Gastroesophageal sphincter (tissue), 3 donors: ENCODE data around the gene KCNH1.

Experiments
- EP300 ChIP-seq: sonication (generic); formaldehyde crosslinking; IDR thresholded peaks from one replicate; pipeline ENCODE4 v1.6.1; 2017; ENCODE audit warnings: antibody characterized with exemption, mild to moderate bottlenecking
- POLR2A ChIP-seq, 2 donors: fragments of 450-650 bp; IDR thresholded peaks; one replicate each; pipeline ENCODE4 v1.6.1; 2017; ENCODE audit warnings: antibody characterized with exemption in 2 of 2, mild to moderate bottlenecking in 2 of 2, moderate library complexity in 1 of 2
- POLR2AphosphoS5 ChIP-seq: sonication (generic); formaldehyde crosslinking; IDR thresholded peaks from one replicate; pipeline ENCODE4 v1.6.1; 2017; ENCODE audit warnings: antibody characterized with exemption
- TF ChIP-seq, protein P1 (sequence below), 4 experiments: fragments of 200-600 bp in 2 of 4; fragments of 450-650 bp in 2 of 4; sonication (generic) in 1 of 4; IDR thresholded peaks; one replicate each; pipeline ENCODE4 v1.5.1; 2017 to 2019; ENCODE audit warnings: antibody characterized with exemption in 4 of 4, mild to moderate bottlenecking in 2 of 4, moderate library complexity in 2 of 4

DNA sequence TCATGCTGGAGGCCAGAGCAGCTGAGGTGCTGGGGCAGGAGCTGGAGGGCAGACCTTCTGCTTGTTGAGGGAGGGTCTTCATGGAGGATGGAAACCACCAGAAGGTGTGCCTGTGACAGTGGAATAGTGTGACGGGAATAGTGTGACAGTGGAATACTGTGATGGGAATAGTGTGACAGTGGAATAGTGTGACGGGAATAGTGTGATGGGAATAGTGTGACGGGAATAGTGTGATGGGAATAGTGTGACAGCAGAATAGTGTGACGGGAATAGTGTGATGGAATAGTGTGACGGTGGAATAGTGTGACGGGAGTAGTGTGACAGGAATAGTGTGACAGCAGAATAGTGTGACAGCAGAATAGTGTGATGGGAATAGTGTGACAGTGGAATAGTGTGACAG, 480.2 kb downstream of the KCNH1 start:
- TF ChIP-seq, protein P1, sequence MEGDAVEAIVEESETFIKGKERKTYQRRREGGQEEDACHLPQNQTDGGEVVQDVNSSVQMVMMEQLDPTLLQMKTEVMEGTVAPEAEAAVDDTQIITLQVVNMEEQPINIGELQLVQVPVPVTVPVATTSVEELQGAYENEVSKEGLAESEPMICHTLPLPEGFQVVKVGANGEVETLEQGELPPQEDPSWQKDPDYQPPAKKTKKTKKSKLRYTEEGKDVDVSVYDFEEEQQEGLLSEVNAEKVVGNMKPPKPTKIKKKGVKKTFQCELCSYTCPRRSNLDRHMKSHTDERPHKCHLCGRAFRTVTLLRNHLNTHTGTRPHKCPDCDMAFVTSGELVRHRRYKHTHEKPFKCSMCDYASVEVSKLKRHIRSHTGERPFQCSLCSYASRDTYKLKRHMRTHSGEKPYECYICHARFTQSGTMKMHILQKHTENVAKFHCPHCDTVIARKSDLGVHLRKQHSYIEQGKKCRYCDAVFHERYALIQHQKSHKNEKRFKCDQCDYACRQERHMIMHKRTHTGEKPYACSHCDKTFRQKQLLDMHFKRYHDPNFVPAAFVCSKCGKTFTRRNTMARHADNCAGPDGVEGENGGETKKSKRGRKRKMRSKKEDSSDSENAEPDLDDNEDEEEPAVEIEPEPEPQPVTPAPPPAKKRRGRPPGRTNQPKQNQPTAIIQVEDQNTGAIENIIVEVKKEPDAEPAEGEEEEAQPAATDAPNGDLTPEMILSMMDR (IDR thresholded peaks at IDR 0.05) = no peak
- TF ChIP-seq POLR2A (IDR thresholded peaks at IDR 0.05) (no peak), POLR2AphosphoS5 (no peak), EP300 (no peak)
